Stimulated activated CD4-positive, alpha-beta T cell treated with anti-CD3 and anti-CD28 coated beads, TNF-alpha, amount 100 ng/mL, for 24 hours (primary cell): Measurements from ENCODE around the gene BMPER.
"Not testable (repeated sequence)": the region's sequence is repeated elsewhere in the genome, so short reads cannot be mapped to it uniquely, and the experiment has no call there.

Experiments
- DNase-seq, 3 experiments: peaks; one replicate each; pipeline ENCODE4 v3.0.0-alpha.2; 2020; ENCODE audit warnings: low read depth in 3 of 3

The BMPER gene

GRCh38 chr7:34136698-34137097 lies 231.4 kb downstream of the BMPER start:
- no peak for DNase-seq

- no peak for DNase-seq
Measured at GRCh38 chr7:34137176-34137575, 231.8 kb downstream of the BMPER start.

- DNase-seq = no peak
Measured at GRCh38 chr7:34138483-34138882, 233.1 kb downstream of the BMPER start.

- DNase-seq = no peak
Measured at GRCh38 chr7:34139086-34139485, 233.7 kb downstream of the BMPER start.

GRCh38 chr7:34140066-34140465 lies 234.7 kb downstream of the BMPER start:
- DNase-seq = no peak

GRCh38 chr7:34143402-34143801 lies 238.1 kb downstream of the BMPER start:
- DNase-seq = no peak

- DNase-seq = no peak
Measured at GRCh38 chr7:34145603-34146002, 240.3 kb downstream of the BMPER start.

GRCh38 chr7:34153656-34154270 lies 248.4 kb downstream of the BMPER start:
- no peak for DNase-seq

GRCh38 chr7:34155220-34155908 lies 250.0 kb downstream of the BMPER start:
- no peak for DNase-seq

- DNase-seq = no peak
Measured at GRCh38 chr7:34156336-34156735, 251.0 kb downstream of the BMPER start.

GRCh38 chr7:34157137-34157536 lies 251.8 kb downstream of the BMPER start:
- no peak for DNase-seq

- no peak for DNase-seq
Measured at GRCh38 chr7:34158368-34159153, 253.2 kb downstream of the BMPER start.

- DNase-seq = no peak
Measured at GRCh38 chr7:34160261-34160752, 255.0 kb downstream of the BMPER start.

GRCh38 chr7:34162027-34162565 lies 256.8 kb downstream of the BMPER start:
- no peak for DNase-seq

- DNase-seq = no peak
Measured at GRCh38 chr7:34162677-34163076, 257.3 kb downstream of the BMPER start.

- DNase-seq = no peak
Measured at GRCh38 chr7:34163956-34164355, 258.6 kb downstream of the BMPER start.

GRCh38 chr7:34165466-34165865 lies 260.1 kb downstream of the BMPER start:
- DNase-seq = no peak

GRCh38 chr7:34165927-34166550 lies 260.7 kb downstream of the BMPER start:
- DNase-seq = no peak

GRCh38 chr7:34168013-34168412 lies 262.7 kb downstream of the BMPER start:
- DNase-seq = no peak

- DNase-seq = not testable (repeated sequence)
Measured at GRCh38 chr7:34174688-34175616, 269.6 kb downstream of the BMPER start.

GRCh38 chr7:34175837-34176236 lies 270.5 kb downstream of the BMPER start:
- no peak for DNase-seq
